Caco-2 (cell line): Measurements from ENCODE around the gene HTR6. TPM values are rescaled to one million over a fixed set of nuclear protein-coding genes. Genes with fewer than 3 reads are reported as not detected.

ENCODE experiments used
- BruUV-seq: library from RNA; stranded (reverse); fragments of 400-500 nt; replicated peaks from 2 replicates; lab custom pipeline; 2021; lab: Mats Ljungman, UMichigan
- CTCF ChIA-PET: fragments of 300-600 bp; sonication (Branson Sonifier 250); formaldehyde crosslinking; loops from one replicate; lab custom pipeline; 2022; ENCODE audit warnings: antibody characterized with exemption; lab: Charles Lee
- POLR2A ChIA-PET: fragments of 300-600 bp; sonication (Branson Sonifier 250); formaldehyde crosslinking; loops from one replicate; lab custom pipeline; 2022; ENCODE audit warnings: antibody characterized with exemption; lab: Charles Lee
- DNase-seq, 2 experiments: peaks; one replicate each; pipeline versions ENCODE4 v3.0.0 to v3.0.0-alpha.2; 2020 to 2022
- H3K27me3 ChIP-seq: replicated peaks from 2 replicates; pipeline ENCODE4 v1.6.0; 2011; ENCODE audit warnings: low read length; ENCODE audit not compliant: control insufficient read depth, insufficient read depth
- H3K36me3 ChIP-seq: 2 replicates; pipeline ENCODE4 v1.5.1; 2011; ENCODE audit warnings: low read length; ENCODE audit not compliant: control insufficient read depth, insufficient read depth
- H3K4me1 ChIP-seq: fragments of 250-450 bp; sonication (Bioruptor Pico); 2 replicates; pipeline ENCODE4 v1.5.1; 2020; ENCODE audit warnings: mild to moderate bottlenecking
- H3K4me3 ChIP-seq: 2 replicates; pipeline ENCODE4 v1.5.1; 2011; ENCODE audit warnings: low read depth, mild to moderate bottlenecking, control low read depth, low read length
- H3K9me3 ChIP-seq: fragments of 250-450 bp; sonication (Bioruptor Pico); 2 replicates; pipeline ENCODE4 v1.5.1; 2020; ENCODE audit warnings: mild to moderate bottlenecking, moderate library complexity
- H3K27ac Mint-ChIP-seq: one replicate; pipeline ENCODE4 v1.8.0; 2022; ENCODE audit warnings: mixed read lengths; ENCODE audit not compliant: unreplicated experiment
- H3K27me3 Mint-ChIP-seq: one replicate; pipeline ENCODE4 v1.8.0; 2022; ENCODE audit warnings: mixed read lengths; ENCODE audit not compliant: insufficient read depth, unreplicated experiment
- H3K36me3 Mint-ChIP-seq: one replicate; pipeline ENCODE4 v1.8.0; 2022; ENCODE audit warnings: mild to moderate bottlenecking, mixed read lengths; ENCODE audit not compliant: insufficient read depth, unreplicated experiment
- H3K4me1 Mint-ChIP-seq: one replicate; pipeline ENCODE4 v1.8.0; 2022; ENCODE audit warnings: low read depth, mixed read lengths; ENCODE audit not compliant: unreplicated experiment
- H3K4me3 Mint-ChIP-seq: one replicate; pipeline ENCODE4 v1.8.0; 2022; ENCODE audit warnings: mild to moderate bottlenecking, moderate library complexity, mixed read lengths; ENCODE audit not compliant: unreplicated experiment
- H3K9me3 Mint-ChIP-seq: one replicate; pipeline ENCODE4 v1.8.0; 2022; ENCODE audit warnings: mixed read lengths; ENCODE audit not compliant: unreplicated experiment
- intact Hi-C: fragments of 100-400 bp; cut with micrococcal nuclease; formaldehyde crosslinking; loops from one replicate; pipeline ENCODE4 v1.10.0; 2022; ENCODE audit not compliant: unreplicated experiment
- total RNA-seq: library from RNA; stranded (reverse); gene quantifications from 2 replicates; pipeline ENCODE4 v1.2.3, GENCODE V29; 2022
- TF ChIP-seq, protein P1 (sequence below), 2 experiments: fragments of 200-600 bp in 1 of 2; IDR thresholded peaks; 1 replicate in 1 of 2; 2 replicates in 1 of 2; pipeline versions ENCODE4 v1.5.1 to v1.8.0; 2011 to 2022; ENCODE audit warnings: antibody characterized with exemption in 1 of 2, control low read depth in 1 of 2, inconsistent platforms in 1 of 2, low read depth in 1 of 2, low read length in 1 of 2, mild to moderate bottlenecking in 1 of 2, moderate library complexity in 1 of 2; ENCODE audit not compliant: insufficient read depth in 1 of 2, severe bottlenecking in 1 of 2, unreplicated experiment in 1 of 2

The HTR6 gene
- total RNA-seq, 1 experiment from 2014 or later = not detected

DNA sequence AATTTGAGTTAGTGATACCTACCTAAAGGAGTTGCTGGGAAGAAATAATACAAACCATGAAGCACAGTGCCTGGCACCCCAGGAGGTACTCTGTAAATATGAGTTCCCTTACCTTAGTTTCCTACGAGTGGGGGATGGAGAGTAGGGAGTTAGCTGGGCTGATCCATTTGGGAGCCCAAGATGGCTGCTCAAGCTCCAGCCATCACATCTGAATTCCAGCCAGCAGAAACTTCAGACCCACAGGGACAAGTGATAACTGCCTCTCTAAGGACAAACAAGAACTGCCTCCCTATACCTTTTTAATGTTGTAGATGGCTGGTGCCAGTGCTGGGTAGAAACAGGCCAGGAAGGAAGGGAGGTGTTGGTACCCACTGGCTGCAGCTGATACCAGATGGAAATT lies 22.7 kb downstream of the HTR6 start:
- H3K36me3 Mint-ChIP-seq = no peaks in the 10 kb centered on the region
- H3K27me3 ChIP-seq = no peaks in the 10 kb centered on the region
- intact Hi-C loops = no loop called here
- POLR2A ChIA-PET = no interaction called here
- no peak overlapping the region for H3K27ac Mint-ChIP-seq
- no peaks in the 10 kb centered on the region for H3K4me1 Mint-ChIP-seq
- H3K4me3 ChIP-seq = no peak overlapping the region
- H3K9me3 Mint-ChIP-seq = no peaks in the 10 kb centered on the region
- H3K9me3 ChIP-seq = no peaks in the 10 kb centered on the region
- no peaks in the 10 kb centered on the region for H3K4me1 ChIP-seq
- no peaks in the 10 kb centered on the region for H3K36me3 ChIP-seq
- H3K27me3 Mint-ChIP-seq = no peaks in the 10 kb centered on the region
- H3K4me3 Mint-ChIP-seq = no peak overlapping the region
- DNase-seq = no peak
- CTCF ChIA-PET = no interaction called here
- BruUV-seq = no TSS peak
- TF ChIP-seq, protein P1, sequence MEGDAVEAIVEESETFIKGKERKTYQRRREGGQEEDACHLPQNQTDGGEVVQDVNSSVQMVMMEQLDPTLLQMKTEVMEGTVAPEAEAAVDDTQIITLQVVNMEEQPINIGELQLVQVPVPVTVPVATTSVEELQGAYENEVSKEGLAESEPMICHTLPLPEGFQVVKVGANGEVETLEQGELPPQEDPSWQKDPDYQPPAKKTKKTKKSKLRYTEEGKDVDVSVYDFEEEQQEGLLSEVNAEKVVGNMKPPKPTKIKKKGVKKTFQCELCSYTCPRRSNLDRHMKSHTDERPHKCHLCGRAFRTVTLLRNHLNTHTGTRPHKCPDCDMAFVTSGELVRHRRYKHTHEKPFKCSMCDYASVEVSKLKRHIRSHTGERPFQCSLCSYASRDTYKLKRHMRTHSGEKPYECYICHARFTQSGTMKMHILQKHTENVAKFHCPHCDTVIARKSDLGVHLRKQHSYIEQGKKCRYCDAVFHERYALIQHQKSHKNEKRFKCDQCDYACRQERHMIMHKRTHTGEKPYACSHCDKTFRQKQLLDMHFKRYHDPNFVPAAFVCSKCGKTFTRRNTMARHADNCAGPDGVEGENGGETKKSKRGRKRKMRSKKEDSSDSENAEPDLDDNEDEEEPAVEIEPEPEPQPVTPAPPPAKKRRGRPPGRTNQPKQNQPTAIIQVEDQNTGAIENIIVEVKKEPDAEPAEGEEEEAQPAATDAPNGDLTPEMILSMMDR (IDR thresholded peaks at IDR 0.05; ENCODE audit: insufficient read depth in 1 of 2, low read depth in 1 of 2, low read length in 1 of 2, severe bottlenecking in 1 of 2, unreplicated experiment in 1 of 2) = no peak

DNA sequence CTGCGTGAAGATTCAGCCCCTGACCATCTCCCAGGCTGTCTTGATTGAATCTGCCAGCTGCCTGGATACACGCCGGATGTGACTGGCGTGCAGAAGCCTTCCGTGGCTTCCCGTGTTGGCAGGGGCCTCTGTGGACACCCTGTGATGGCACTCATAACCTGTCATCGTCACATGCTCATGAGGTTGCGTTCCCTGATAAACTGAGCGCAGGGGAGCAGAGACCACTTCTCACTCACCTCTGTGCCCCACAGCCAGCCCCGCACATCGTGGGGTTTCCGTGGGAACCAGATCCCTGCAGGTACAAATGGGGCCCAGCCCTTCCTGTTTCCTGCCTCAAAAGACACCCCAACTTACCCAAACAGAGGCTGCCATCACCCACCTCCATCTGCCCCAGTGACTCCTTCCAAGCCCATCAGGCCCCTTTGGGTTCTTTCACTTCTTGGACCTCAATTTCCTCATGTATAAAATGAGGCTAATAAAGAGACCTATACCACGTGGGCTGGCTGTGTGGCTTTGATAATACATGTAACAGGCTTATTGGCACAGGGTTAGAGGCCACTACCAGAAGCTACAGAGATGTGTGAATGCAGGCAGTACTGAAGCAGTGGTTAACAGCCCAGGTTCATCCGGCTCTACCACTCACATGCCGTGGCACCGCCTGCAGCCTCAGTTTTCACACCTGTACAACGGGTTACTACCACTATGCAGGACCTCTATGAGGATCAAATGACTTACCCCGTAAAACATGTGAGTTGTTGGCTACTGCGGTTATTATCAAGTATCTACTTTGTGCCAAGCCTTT lies 23.6 kb downstream of the HTR6 start:
- intact Hi-C loops = no loop called here
- no peaks in the 10 kb centered on the region for H3K4me1 ChIP-seq
- TF ChIP-seq, protein P1 (IDR thresholded peaks at IDR 0.05; ENCODE audit: insufficient read depth in 1 of 2, low read depth in 1 of 2, low read length in 1 of 2, severe bottlenecking in 1 of 2, unreplicated experiment in 1 of 2) = no peak
- H3K4me3 ChIP-seq = no peak overlapping the region
- H3K27me3 ChIP-seq = no peaks in the 10 kb centered on the region
- no peaks in the 10 kb centered on the region for H3K9me3 ChIP-seq
- CTCF ChIA-PET = no interaction called here
- POLR2A ChIA-PET = no interaction called here
- BruUV-seq = no TSS peak
- Mint-ChIP-seq H3K27ac (no peak overlapping the region), H3K36me3 (no peaks in the 10 kb centered on the region), H3K27me3 (no peaks in the 10 kb centered on the region), H3K9me3 (no peaks in the 10 kb centered on the region), H3K4me1 (no peaks in the 10 kb centered on the region), H3K4me3 (no peak overlapping the region)
- DNase-seq = no peak
- H3K36me3 ChIP-seq = no peaks in the 10 kb centered on the region

DNA sequence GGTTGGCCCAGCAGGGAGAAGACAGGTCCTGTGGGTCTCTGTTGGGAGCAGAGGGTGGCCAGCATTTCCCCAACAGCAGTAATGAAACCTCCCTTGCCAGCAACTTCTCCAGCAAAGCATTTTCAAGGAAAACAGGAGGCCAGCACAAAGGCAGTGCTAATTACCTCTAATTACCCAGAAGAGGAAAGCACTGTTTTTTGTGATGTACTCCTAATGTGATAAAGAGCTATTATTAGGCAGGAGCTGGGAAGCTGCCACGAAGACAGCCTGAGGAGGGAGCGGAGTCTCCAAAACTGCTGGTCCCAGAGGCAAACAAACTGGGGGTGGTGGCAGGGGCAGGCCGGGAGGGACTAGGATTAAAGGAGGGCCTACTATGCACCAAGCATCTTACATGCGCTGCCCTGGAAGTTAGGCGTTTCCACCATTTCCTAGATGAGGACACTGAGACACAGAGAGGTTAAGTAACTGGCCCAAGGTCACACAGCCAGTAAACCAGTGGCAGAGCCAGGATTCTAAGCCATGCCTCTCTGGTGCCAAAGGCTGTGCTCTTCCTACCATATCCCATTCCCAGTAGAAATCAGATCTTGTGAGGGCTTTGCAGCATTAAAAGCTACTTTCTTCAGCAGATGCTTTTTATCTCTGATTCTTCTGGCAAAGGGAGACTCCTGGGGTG lies 24.5 kb downstream of the HTR6 start:
- TF ChIP-seq, protein P1 (IDR thresholded peaks at IDR 0.05; ENCODE audit: insufficient read depth in 1 of 2, low read depth in 1 of 2, low read length in 1 of 2, severe bottlenecking in 1 of 2, unreplicated experiment in 1 of 2) = no peak
- no peak overlapping the region for H3K27ac Mint-ChIP-seq
- no peaks in the 10 kb centered on the region for H3K9me3 Mint-ChIP-seq
- H3K36me3 ChIP-seq = no peaks in the 10 kb centered on the region
- H3K27me3 ChIP-seq = no peaks in the 10 kb centered on the region
- POLR2A ChIA-PET = no interaction called here
- no peak overlapping the region for H3K4me3 Mint-ChIP-seq
- intact Hi-C loops = no loop called here
- CTCF ChIA-PET = no interaction called here
- H3K4me3 ChIP-seq = no peak overlapping the region
- H3K9me3 ChIP-seq = no peaks in the 10 kb centered on the region
- H3K4me1 ChIP-seq = no peaks in the 10 kb centered on the region
- DNase-seq = no peak
- no peaks in the 10 kb centered on the region for H3K36me3 Mint-ChIP-seq
- H3K27me3 Mint-ChIP-seq = no peaks in the 10 kb centered on the region
- no TSS peak for BruUV-seq
- H3K4me1 Mint-ChIP-seq = no peaks in the 10 kb centered on the region
